Activated CD4-positive, alpha-beta T cell treated with anti-CD3 and anti-CD28 coated beads, Interleukin-2, amount 50 U/mL, for 24 hours (primary cell): ENCODE results near the gene ADAM8.
A peak's percentile ranks its signal among the peaks of the same experiment; 100 is the strongest.
"Not testable (repeated sequence)": the region's sequence is repeated elsewhere in the genome, so short reads cannot be mapped to it uniquely, and the experiment has no call there.

Experiments
- DNase-seq, 2 donors: peaks; one replicate each; pipeline ENCODE4 v3.0.0-alpha.2; 2020; ENCODE audit warnings: low read depth in 1 of 2, low spot score in 1 of 2

Gene ADAM8

GRCh38 chr10:133269367-133269766, 7.3 kb downstream of the ADAM8 start:
- DNase-seq = no peak

- DNase-seq = no peak
Measured at GRCh38 chr10:133268532-133268931, 8.1 kb downstream of the ADAM8 start.

- no peak for DNase-seq
Measured at GRCh38 chr10:133267829-133268228, 8.8 kb downstream of the ADAM8 start.

GRCh38 chr10:133267293-133267692, 9.4 kb downstream of the ADAM8 start:
- no peak for DNase-seq

GRCh38 chr10:133266056-133266795, 10.4 kb downstream of the ADAM8 start:
- no peak for DNase-seq

GRCh38 chr10:133265052-133265451, 11.6 kb downstream of the ADAM8 start:
- not testable (repeated sequence) for DNase-seq

GRCh38 chr10:133264461-133264860, 12.2 kb downstream of the ADAM8 start:
- no peak for DNase-seq

GRCh38 chr10:133263674-133264073, 13.0 kb downstream of the ADAM8 start:
- DNase-seq = no peak

- DNase-seq = no peak
Measured at GRCh38 chr10:133262696-133263095, 14.0 kb downstream of the ADAM8 start.

GRCh38 chr10:133261726-133262325, 14.8 kb downstream of the ADAM8 start:
- peak; percentile 72 to 81 for DNase-seq

- peak in 1 of 2 donors; percentile 43 for DNase-seq
Measured at GRCh38 chr10:133260895-133261725, 15.6 kb downstream of the ADAM8 start.

- DNase-seq = no peak
Measured at GRCh38 chr10:133259602-133259989, 17.1 kb downstream of the ADAM8 start.

- DNase-seq = peak; percentile 63 to 83
Measured at GRCh38 chr10:133258818-133259601, 17.7 kb downstream of the ADAM8 start.

GRCh38 chr10:133258066-133258817, 18.4 kb downstream of the ADAM8 start:
- DNase-seq = no peak

GRCh38 chr10:133257489-133258065, 19.1 kb downstream of the ADAM8 start:
- DNase-seq = no peak

GRCh38 chr10:133255323-133255722, 21.3 kb downstream of the ADAM8 start:
- DNase-seq = no peak

GRCh38 chr10:133254421-133255120, 22.1 kb downstream of the ADAM8 start:
- DNase-seq = no peak

- DNase-seq = no peak
Measured at GRCh38 chr10:133253361-133253955, 23.2 kb downstream of the ADAM8 start.

GRCh38 chr10:133252223-133252552, 24.5 kb downstream of the ADAM8 start:
- no peak for DNase-seq
